Mammary epithelial cell (primary cell): ENCODE results near the gene ADAM11.

Source experiments
- CTCF ChIP-seq, 2 donors: IDR thresholded peaks in 1 of 2; conservative IDR thresholded peaks in 1 of 2; 2 replicates each; pipeline ENCODE4 v1.5.1; 2011 to 2012; ENCODE audit warnings: inconsistent platforms in 2 of 2, low read length in 2 of 2, mild to moderate bottlenecking in 2 of 2, control low read depth in 1 of 2, low read depth in 1 of 2; ENCODE audit not compliant: insufficient read depth in 1 of 2; ENCODE audit errors: extremely low read depth in 1 of 2
- EZH2 ChIP-seq: IDR thresholded peaks from 2 replicates; pipeline ENCODE4 v1.6.1; 2012; ENCODE audit warnings: low read length, inconsistent platforms, borderline replicate concordance

GRCh38 chr17:44794851-44795413, 36.1 kb downstream of the ADAM11 start:
- TF ChIP-seq EZH2 (no peak), CTCF (conservative IDR thresholded peaks at IDR 0.05 in 1 of 2, IDR thresholded peaks at IDR 0.05 in 1 of 2; ENCODE audit: extremely low read depth in 1 of 2, insufficient read depth in 1 of 2, low read depth in 1 of 2, low read length in 2 of 2) (no peak)
